Liver (tissue), 3 donors: ENCODE measurements around the gene CHRDL1.

Source experiments
- ATF3 ChIP-seq: IDR thresholded peaks from 2 replicates; pipeline ENCODE4 v1.6.1; 2016; ENCODE audit warnings: antibody characterized with exemption
- CTCF ChIP-seq: fragments of 150-350 bp; IDR thresholded peaks from 2 replicates; pipeline ENCODE4 v1.5.1; 2017; ENCODE audit warnings: improper control_type of control experiment, low read depth, low read length; ENCODE audit not compliant: missing input control
- GABPA ChIP-seq, 2 donors: IDR thresholded peaks in 1 of 2; conservative IDR thresholded peaks in 1 of 2; 2 replicates each; pipeline ENCODE4 v1.6.1; 2016; ENCODE audit warnings: antibody characterized with exemption in 2 of 2, mild to moderate bottlenecking in 1 of 2, moderate library complexity in 1 of 2
- MAX ChIP-seq: IDR thresholded peaks from 2 replicates; pipeline ENCODE4 v1.6.1; 2016; ENCODE audit warnings: antibody characterized with exemption
- REST ChIP-seq: IDR thresholded peaks from 2 replicates; pipeline ENCODE4 v1.6.1; 2016; ENCODE audit warnings: antibody characterized with exemption, mild to moderate bottlenecking
- SP1 ChIP-seq: IDR thresholded peaks from 2 replicates; pipeline ENCODE4 v1.6.1; 2018; ENCODE audit warnings: antibody characterized with exemption, mild to moderate bottlenecking
- TAF1 ChIP-seq: conservative IDR thresholded peaks from 2 replicates; pipeline ENCODE4 v1.6.1; 2016; ENCODE audit warnings: antibody characterized with exemption, mild to moderate bottlenecking
- donor health status: healthy.
- donor health status: healthy.

DNA sequence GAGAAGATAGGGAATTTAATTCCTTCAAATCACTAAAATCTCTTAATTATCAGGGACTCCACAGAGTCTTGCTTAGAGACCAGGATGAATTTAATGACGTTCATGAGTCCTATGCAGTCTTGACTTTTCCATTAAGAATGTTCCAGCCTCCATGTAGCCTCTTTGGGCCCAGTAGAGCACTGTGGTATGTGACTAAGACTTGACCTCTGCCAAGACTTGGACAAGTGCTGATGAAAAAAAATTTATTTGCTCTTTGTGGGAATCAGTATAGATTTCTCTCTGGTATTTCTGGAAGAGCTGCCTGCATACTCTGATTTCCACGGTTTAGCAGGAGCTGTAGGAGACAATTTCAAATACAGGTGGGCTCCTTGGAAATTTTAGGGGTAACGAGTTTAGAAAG lies 40.6 kb downstream of the CHRDL1 start:
- no peak for TF ChIP-seq CTCF
- TF ChIP-seq TAF1, result no peak
- no peak for TF ChIP-seq GABPA (IDR thresholded peaks at IDR 0.05 in 1 of 2, conservative IDR thresholded peaks at IDR 0.05 in 1 of 2)
- TF ChIP-seq SP1, result no peak
- TF ChIP-seq REST, result no peak
- TF ChIP-seq ATF3, result no peak
- no peak for TF ChIP-seq MAX
